GM12864 (cell line): Measurements from ENCODE around the gene SH3RF2.

Source experiments
- DNase-seq: peaks from one replicate; pipeline ENCODE4 v3.0.0-alpha.2; 2011; ENCODE audit warnings: low read depth
- H3K4me3 ChIP-seq: 2 replicates; pipeline ENCODE4 v1.5.1; 2011; ENCODE audit warnings: mild to moderate bottlenecking, low read depth, low read length, control low read depth
- TF ChIP-seq, protein P1 (sequence below): IDR thresholded peaks from 2 replicates; pipeline ENCODE4 v1.5.1; 2011; ENCODE audit warnings: low read depth, mild to moderate bottlenecking, moderate library complexity, low read length, control low read depth, inconsistent platforms; ENCODE audit errors: missing control alignments

SH3RF2 gene

DNA sequence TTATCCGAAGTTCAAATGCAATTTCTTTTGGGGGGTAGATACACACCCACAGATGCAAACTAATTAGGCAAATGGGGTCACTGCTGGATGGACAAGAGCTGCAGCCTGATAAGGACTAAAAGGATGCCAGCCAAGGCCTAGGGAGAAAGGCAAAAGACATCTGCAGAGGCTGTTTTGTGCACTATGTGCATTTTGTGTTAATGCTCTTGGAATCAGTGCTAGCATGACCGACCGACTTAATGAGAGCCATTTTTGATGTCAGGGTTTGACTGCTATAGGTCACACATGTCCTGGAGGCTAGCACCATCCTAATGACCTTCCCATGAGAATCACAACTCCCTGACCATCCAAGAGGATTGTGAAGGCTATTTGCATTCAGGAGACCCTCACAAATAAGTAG lies 134.4 kb downstream of the SH3RF2 start:
- no peak overlapping the region for H3K4me3 ChIP-seq
- TF ChIP-seq, protein P1, sequence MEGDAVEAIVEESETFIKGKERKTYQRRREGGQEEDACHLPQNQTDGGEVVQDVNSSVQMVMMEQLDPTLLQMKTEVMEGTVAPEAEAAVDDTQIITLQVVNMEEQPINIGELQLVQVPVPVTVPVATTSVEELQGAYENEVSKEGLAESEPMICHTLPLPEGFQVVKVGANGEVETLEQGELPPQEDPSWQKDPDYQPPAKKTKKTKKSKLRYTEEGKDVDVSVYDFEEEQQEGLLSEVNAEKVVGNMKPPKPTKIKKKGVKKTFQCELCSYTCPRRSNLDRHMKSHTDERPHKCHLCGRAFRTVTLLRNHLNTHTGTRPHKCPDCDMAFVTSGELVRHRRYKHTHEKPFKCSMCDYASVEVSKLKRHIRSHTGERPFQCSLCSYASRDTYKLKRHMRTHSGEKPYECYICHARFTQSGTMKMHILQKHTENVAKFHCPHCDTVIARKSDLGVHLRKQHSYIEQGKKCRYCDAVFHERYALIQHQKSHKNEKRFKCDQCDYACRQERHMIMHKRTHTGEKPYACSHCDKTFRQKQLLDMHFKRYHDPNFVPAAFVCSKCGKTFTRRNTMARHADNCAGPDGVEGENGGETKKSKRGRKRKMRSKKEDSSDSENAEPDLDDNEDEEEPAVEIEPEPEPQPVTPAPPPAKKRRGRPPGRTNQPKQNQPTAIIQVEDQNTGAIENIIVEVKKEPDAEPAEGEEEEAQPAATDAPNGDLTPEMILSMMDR = no peak
- no peak for DNase-seq

DNA sequence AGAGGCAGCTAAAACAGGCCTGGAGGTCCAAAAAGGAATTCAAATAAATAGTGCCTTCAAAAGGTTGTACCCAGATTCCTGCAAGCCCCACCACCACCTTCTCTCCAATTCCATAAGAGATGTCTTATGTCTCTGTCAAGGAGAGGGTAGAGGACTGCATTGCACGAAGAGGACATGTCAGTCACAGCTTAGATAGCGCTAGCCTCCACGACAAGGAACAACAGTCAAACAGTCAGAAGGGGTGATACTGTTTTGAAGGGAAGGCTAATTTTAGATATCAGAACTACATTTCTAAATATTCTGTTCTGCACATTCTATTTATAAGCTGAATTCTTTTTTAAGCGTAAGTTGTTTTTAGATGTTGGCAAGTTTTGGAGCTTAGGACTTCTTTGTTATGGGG lies 134.8 kb downstream of the SH3RF2 start:
- TF ChIP-seq, protein P1 = no peak
- H3K4me3 ChIP-seq = no peak overlapping the region
- no peak for DNase-seq

DNA sequence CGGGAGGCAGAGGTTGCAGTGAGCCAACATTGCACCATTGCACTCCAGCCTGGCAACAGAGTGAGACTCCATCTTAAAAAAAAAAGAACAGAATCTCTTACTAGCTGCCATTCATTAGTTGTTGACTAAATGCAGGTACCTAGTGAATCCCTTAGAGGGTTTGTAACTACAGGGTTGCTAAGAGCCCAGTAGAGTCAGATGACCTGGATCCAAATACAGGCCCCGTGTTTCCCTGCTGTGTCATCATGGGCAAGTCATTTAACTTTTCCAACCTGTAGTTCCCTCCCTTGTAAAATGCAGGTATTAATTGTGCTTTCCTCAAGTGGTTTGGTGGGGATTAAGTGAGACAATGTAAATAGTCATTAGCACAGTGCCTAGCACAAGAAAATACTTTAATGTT lies 136.2 kb downstream of the SH3RF2 start:
- H3K4me3 ChIP-seq = no peak overlapping the region
- TF ChIP-seq, protein P1 = no peak
- no peak for DNase-seq

DNA sequence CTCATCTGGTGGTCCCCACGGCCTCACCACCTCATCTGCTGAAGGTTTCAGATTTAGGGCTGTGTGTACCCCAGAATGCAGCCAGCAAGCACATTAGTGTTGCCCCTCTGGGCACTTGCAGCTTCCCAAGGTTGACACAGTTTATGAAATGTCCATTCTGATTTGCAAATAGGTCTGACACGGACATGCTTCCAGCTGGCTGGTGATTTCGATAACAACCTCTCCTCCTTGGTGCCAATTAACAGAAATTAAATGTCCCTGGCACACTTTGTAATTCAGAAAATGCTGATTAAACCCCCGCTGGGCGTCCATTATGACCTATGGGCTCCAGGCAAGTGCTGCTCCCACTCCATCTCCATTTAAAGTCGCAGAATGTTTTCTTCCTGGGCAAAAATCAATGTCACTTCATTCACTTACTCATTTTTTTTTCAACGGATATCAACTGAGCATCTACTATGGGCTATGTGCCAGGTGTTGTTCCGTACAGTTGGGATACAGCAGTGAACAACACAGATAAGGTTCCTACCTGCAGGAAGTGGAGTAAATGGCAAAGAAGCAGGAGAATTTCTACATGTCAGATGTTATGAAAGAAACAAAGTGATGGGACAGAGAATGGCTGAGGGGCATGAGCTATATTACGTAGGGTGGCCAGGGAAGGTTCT lies 137.0 kb downstream of the SH3RF2 start:
- DNase-seq = no peak
- TF ChIP-seq, protein P1 = no peak
- H3K4me3 ChIP-seq = no peak overlapping the region

DNA sequence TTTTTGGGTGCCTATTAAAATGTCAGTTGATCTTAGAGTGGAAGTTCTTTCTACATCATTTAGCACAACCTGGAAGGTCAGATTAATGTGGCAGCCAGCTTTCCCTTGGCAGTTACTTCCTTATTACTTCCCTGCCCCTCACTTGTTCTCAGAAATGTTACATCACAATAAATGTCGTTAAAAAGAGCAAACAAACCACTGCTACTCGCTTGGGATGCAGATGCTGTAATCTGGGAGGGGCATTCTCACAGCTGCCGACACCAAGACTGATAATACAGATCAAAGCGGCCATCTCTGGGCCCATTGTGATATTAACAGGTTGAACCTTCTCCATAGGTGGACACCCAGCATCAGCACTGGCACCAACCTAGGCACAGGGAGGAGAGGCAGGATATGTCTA lies 139.7 kb downstream of the SH3RF2 start:
- no peak for DNase-seq
- TF ChIP-seq, protein P1 = no peak
- H3K4me3 ChIP-seq = no peak overlapping the region

DNA sequence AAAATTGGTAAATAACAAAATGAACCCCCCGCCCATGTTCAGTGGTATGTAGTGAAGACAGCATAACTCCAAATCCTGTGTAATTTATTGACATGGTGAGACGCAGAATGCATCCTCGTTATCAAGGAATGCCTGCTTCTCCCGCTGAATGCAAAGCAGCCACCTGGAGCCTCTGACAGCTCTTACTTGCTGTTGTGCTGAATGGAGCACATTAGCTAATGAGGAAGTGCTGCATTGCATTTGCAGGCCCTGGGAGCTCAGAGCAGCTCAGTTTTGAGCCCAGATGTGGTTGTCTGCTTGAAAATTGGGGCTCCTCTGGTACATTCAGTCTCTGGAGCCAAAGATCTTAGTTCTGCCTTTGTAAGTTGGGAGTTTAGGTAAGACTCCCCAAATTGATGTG lies 140.1 kb downstream of the SH3RF2 start:
- no peak for DNase-seq
- TF ChIP-seq, protein P1 = no peak
- no peak overlapping the region for H3K4me3 ChIP-seq

GRCh38 chr5:146078566-146078965 lies 142.2 kb downstream of the SH3RF2 start:
- DNase-seq = no peak
- TF ChIP-seq, protein P1 = no peak
- no peak overlapping the region for H3K4me3 ChIP-seq
